NOMO-1 treated with dmso at 0.1 percent for 144 hours (cell line): ENCODE data around the gene FAM135A.
"Not testable (repeated sequence)": the region's sequence is repeated elsewhere in the genome, so short reads cannot be mapped to it uniquely, and the experiment has no call there.

ENCODE experiments used
- DNase-seq: peaks from one replicate; lab custom pipeline; 2025; ENCODE audit not compliant: unreplicated experiment; lab: John Stamatoyannopoulos, UW

FAM135A gene

GRCh38 chr6:70456735-70457134 is 43.4 kb downstream of the FAM135A start:
- no peak for DNase-seq

- no peak for DNase-seq
Observed at GRCh38 chr6:70459235-70459634, 45.9 kb downstream of the FAM135A start.

GRCh38 chr6:70459699-70460098 is 46.4 kb downstream of the FAM135A start:
- DNase-seq, result not testable (repeated sequence)

- DNase-seq, result no peak
Observed at GRCh38 chr6:70470016-70470415, 56.7 kb downstream of the FAM135A start.

DNA sequence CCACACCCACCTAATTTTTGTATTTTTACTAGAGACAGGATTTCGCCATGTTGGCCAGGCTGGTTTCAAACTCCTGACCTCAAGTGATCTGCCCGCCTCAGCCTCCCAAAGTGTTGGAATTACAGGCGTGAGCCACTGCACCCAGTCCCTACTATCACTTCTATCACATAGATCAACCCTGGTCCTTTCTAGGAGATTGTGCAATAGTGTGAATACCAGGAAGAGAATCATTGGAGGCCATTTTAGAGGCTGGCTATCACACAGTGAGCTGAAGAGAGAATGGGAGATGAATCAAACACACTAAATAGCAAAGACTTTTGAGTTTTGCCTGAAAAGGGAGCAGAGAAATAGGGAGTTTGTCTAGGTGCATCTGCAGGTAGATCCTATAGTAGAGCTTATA is 57.2 kb downstream of the FAM135A start:
- DNase-seq, result not testable (repeated sequence)

DNA sequence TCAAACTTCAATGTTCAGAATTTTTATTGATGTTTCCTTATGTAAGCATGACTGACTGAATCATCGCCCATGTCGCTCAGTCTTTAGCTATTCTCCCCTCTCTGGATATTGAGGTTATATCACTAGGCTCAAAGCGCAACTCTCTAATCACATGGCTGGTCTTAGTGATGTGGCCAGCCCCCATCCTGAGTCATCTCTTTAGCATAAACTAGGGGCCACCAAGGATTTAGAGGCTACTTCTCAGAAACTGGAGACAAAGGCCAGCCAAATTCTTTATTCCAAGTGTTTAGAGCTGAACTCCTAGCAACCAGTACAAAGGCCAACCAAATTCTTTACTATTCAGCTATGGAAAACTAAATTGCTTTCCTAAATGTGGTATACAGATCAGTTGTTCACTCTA is 61.4 kb downstream of the FAM135A start:
- DNase-seq, result no peak

DNA sequence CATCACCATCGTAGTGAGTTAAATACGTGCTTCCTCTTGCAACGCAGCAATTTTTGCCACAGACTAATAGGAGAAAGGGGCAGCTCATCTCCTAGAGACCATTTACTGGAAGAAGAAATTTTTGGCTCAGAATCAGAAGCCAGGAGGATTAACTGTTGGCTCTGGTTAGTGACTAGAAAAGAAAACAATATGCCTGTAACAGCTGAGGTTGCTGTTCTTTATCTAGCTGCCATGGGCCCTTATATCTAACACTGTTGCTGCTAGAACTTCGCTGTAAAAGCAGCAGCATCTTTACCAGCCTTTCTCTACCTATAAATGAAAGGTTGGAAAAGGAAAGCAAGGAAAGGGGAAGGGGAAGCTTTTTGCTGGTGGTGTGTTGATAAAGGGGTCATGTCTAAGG is 65.9 kb downstream of the FAM135A start:
- DNase-seq, result no peak

GRCh38 chr6:70486638-70487037 is 73.3 kb downstream of the FAM135A start:
- not testable (repeated sequence) for DNase-seq

GRCh38 chr6:70489364-70489763 is 76.1 kb downstream of the FAM135A start:
- no peak for DNase-seq

- no peak for DNase-seq
Observed at GRCh38 chr6:70494833-70495232, 81.5 kb downstream of the FAM135A start.

GRCh38 chr6:70495790-70496189 is 82.5 kb downstream of the FAM135A start:
- DNase-seq, result not testable (repeated sequence)

GRCh38 chr6:70502484-70502883 is 89.2 kb downstream of the FAM135A start:
- DNase-seq, result no peak

- DNase-seq, result no peak
Observed at GRCh38 chr6:70503813-70504465, 90.6 kb downstream of the FAM135A start.

DNA sequence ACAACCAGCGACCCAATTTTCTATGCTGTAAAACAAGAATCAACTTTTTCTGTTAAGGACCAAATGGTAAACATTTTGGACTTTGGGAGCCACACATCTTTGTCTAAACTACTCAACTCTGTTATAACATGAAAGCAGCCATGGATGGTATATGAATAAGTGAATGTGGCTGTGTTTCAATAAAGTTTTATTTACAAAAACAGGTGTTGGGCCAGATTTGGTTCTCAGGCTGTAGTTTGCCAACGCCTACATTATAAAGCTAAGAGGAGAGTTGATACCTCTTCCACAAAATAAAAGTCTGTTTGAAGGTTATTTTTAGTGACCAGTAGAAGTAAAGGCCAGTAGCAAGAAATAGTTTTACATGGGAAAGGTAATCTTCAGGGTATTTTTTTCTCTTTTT is 93.0 kb downstream of the FAM135A start:
- DNase-seq, result no peak

GRCh38 chr6:70507161-70507560 is 93.9 kb downstream of the FAM135A start:
- DNase-seq, result no peak

DNA sequence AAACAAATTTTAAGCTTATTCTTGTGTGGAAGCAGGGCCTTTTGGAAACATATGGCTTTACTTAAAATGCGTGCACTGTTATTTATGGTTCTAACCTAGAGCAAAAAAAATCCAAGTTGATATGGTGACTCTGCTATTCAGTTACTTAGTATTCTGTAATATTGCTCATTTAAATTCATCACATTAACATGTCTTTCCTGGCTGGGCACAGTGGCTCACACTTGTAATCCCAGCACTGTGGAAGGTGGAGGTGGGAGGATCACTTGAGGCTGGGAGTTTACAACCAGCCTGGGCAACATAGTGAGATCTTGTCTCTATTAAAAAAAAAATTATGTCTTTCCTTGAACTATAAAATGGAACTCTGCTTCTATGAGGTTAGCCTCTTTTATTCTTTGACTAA is 95.6 kb downstream of the FAM135A start:
- DNase-seq, result no peak

- DNase-seq, result no peak
Observed at GRCh38 chr6:70510600-70510999, 97.3 kb downstream of the FAM135A start.

- no peak for DNase-seq
Observed at GRCh38 chr6:70518723-70519122, 105.4 kb downstream of the FAM135A start.

- DNase-seq, result no peak
Observed at GRCh38 chr6:70520575-70520974, 107.3 kb downstream of the FAM135A start.

- no peak for DNase-seq
Observed at GRCh38 chr6:70524721-70525286, 111.5 kb downstream of the FAM135A start.

DNA sequence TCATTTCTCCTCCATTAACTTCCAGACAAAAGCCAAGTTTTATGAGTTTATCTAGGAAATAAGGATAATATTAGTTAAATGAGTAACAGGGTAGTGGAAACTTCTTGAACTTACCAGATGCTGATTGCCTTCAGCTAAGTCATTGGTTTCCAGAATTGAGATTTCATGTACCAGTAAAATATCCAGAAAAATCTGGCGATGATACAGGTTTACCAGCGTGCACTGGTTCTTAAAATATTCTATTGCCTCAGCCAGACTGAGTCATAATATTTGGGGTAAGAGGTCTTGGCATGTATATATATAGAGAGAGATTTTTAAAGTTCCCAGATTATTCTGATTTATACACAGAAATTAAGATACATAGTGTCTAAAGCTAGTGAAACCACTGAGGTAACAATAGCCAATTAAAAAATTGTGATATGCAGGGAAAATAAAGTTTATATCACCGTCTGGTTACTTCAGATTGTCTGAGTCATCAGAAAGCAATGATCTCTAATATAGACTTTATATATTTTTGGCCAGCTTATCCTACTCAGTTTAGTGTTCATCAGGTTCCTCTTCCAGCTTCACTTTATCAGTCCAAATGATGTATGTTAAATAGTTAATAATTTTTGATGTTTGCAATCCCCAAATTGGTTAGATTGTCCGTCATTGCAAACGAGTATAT is 113.9 kb downstream of the FAM135A start:
- no peak for DNase-seq

DNA sequence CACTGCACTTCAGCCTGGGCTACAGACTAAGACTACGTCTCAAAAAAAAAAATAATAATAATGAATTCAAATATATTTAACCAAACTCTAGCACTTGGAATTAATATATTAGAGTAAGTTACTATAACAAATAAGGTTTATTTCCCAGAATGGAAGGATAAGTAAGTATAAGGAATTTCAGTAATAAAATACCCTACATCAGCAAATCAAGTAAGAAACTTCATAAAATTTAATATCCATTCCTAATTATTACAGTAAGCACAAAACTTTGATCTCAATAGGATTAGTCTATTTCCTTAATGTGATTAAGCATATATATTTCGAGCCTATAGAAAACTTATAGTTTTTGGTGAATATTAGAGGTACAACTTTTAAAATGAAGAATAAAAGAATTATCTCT is 116.7 kb downstream of the FAM135A start:
- no peak for DNase-seq

GRCh38 chr6:70531133-70531532 is 117.8 kb downstream of the FAM135A start:
- no peak for DNase-seq
